CD4-positive, alpha-beta T cell (primary cell): Measurements from ENCODE around the gene SUFU. TPM values are rescaled to one million over a fixed set of nuclear protein-coding genes. Genes with fewer than 3 reads are reported as not detected.

Experiments
- ATAC-seq: fragments of 200-7000 bp; cut with Tn5 transposase; one replicate; pipeline ENCODE4 v1.10.0; 2022; ENCODE audit warnings: mild to moderate bottlenecking; ENCODE audit not compliant: poor library complexity
- CTCF ChIA-PET: fragments of 350-600 bp; sonication (Branson Sonifier 250); formaldehyde crosslinking; loops from one replicate; lab custom pipeline; 2021; ENCODE audit warnings: antibody characterized with exemption, inconsistent platforms; lab: Charles Lee
- POLR2A ChIA-PET: fragments of 350-600 bp; sonication (Branson Sonifier 250); formaldehyde crosslinking; loops from one replicate; lab custom pipeline; 2021; ENCODE audit warnings: antibody characterized with exemption, inconsistent platforms; lab: Charles Lee
- DNase-seq, 14 experiments: peaks; one replicate each; pipeline ENCODE4 v3.0.0-alpha.2; 2013 to 2020; ENCODE audit warnings: mixed read lengths in 2 of 14
- H3K27ac ChIP-seq, 2 donors: one replicate each; pipeline versions ENCODE4 v1.5.1 to v1.7.0; 2013; ENCODE audit warnings: low read length in 2 of 2, low read depth in 1 of 2, mild to moderate bottlenecking in 1 of 2
- H3K27me3 ChIP-seq, 2 experiments: 1 replicate in 1 of 2; 2 replicates in 1 of 2; pipeline versions ENCODE4 v1.6.1 to v1.7.0; 2013; ENCODE audit warnings: low read length in 2 of 2, control low read depth in 1 of 2, mild to moderate bottlenecking in 1 of 2, moderate library complexity in 1 of 2; ENCODE audit not compliant: insufficient read depth in 2 of 2, control insufficient read depth in 1 of 2
- H3K36me3 ChIP-seq: one replicate; pipeline ENCODE4 v1.6.1; 2013; ENCODE audit warnings: low read length, control low read depth; ENCODE audit not compliant: insufficient read depth
- H3K4me1 ChIP-seq: one replicate; pipeline ENCODE4 v1.6.1; 2013; ENCODE audit warnings: low read length, control low read depth; ENCODE audit not compliant: insufficient read depth
- H3K4me3 ChIP-seq: one replicate; pipeline ENCODE4 v1.5.1; 2013; ENCODE audit warnings: mild to moderate bottlenecking, low read length, moderate library complexity
- H3K9me3 ChIP-seq, 2 experiments: 1 replicate in 1 of 2; 2 replicates in 1 of 2; pipeline versions ENCODE4 v1.6.1 to v1.7.0; 2013; ENCODE audit warnings: low read length in 2 of 2, mild to moderate bottlenecking in 2 of 2, control low read depth in 1 of 2, moderate library complexity in 1 of 2; ENCODE audit not compliant: control insufficient read depth in 1 of 2, insufficient read depth in 1 of 2
- H3K27ac Mint-ChIP-seq: one replicate; pipeline ENCODE4 v1.8.0; 2020; ENCODE audit warnings: mixed read lengths
- H3K27me3 Mint-ChIP-seq: one replicate; pipeline ENCODE4 v1.8.0; 2021; ENCODE audit warnings: mixed read lengths
- H3K36me3 Mint-ChIP-seq: one replicate; pipeline ENCODE4 v1.8.0; 2021; ENCODE audit warnings: low read depth, mixed read lengths
- H3K4me1 Mint-ChIP-seq: one replicate; pipeline ENCODE4 v1.8.0; 2021; ENCODE audit warnings: low read depth, mixed read lengths
- H3K4me3 Mint-ChIP-seq: one replicate; pipeline ENCODE4 v1.8.0; 2020; ENCODE audit warnings: mild to moderate bottlenecking, mixed read lengths
- H3K9me3 Mint-ChIP-seq: one replicate; pipeline ENCODE4 v1.8.0; 2020; ENCODE audit warnings: mixed read lengths
- CTCF ChIP-seq: fragments of 200-600 bp; IDR thresholded peaks from one replicate; pipeline ENCODE4 v1.8.0; 2022; ENCODE audit warnings: antibody characterized with exemption, mild to moderate bottlenecking
- intact Hi-C, 2 experiments: fragments of 100-400 bp; cut with DNase I in 1 of 2; cut with micrococcal nuclease in 1 of 2; formaldehyde crosslinking; loops; one replicate each; pipeline versions ENCODE4 v1.15.1 to v1.9.0; 2023 to 2025; cut with DNase I, micrococcal nuclease
- total RNA-seq, 174 experiments: library from RNA in 2 of 174; stranded (reverse) in 2 of 174; gene quantifications; one replicate each; pipeline ENCODE4 v1.2.3 and lab custom pipeline; 2021 to 2026

The SUFU gene
- total RNA-seq, 2 experiments from 2014 or later, result 6.7 to 7.3 TPM

- peaks cover 51% of the 10 kb centered on the region for H3K36me3 Mint-ChIP-seq
These were observed 112.4 kb downstream of the SUFU start for GRCh38 chr10:102616066-102616770.

GRCh38 chr10:102617041-102617440 is 113.3 kb downstream of the SUFU start:
- Mint-ChIP-seq H3K27ac (peak overlapping the region; percentile 24), H3K4me1 (peaks cover 26% of the 10 kb centered on the region), H3K27me3 (no peaks in the 10 kb centered on the region), H3K4me3 (no peak overlapping the region), H3K9me3 (no peaks in the 10 kb centered on the region), H3K36me3 (peaks cover 52% of the 10 kb centered on the region)
- TF ChIP-seq CTCF, result no peak
- CTCF ChIA-PET, result interaction anchor here (1.2 kb wide), 1 partner anchor 33 kb away, joined by 3 read pairs; no protein-coding TSS in a partner anchor
- intact Hi-C loops, result no loop called here
- no peak for DNase-seq
- Histone ChIP-seq H3K27me3 (no peaks in the 10 kb centered on the region), H3K36me3 (peaks cover 46% of the 10 kb centered on the region), H3K4me1 (peaks cover 40% of the 10 kb centered on the region), H3K4me3 (no peak overlapping the region), H3K27ac (no peak overlapping the region), H3K9me3 (no peaks in the 10 kb centered on the region)
- POLR2A ChIA-PET, result no interaction called here
- no peak for ATAC-seq

More at GRCh38 chr10:102616066-102616770, 112.4 kb downstream of the SUFU start:
- ATAC-seq, result no peak
- intact Hi-C loops, result no loop called here
- Histone ChIP-seq H3K27ac (no peak overlapping the region), H3K4me3 (no peak overlapping the region), H3K27me3 (no peaks in the 10 kb centered on the region), H3K9me3 (no peaks in the 10 kb centered on the region), H3K4me1 (peaks cover 40% of the 10 kb centered on the region), H3K36me3 (peaks cover 49% of the 10 kb centered on the region)
- ChIA-PET POLR2A (no interaction called here), CTCF (interaction anchor here (1.2 to 1.8 kb wide), 2 partner anchors 28 to 32 kb away, joined by 3 to 8 read pairs; partner anchors contain the start of gene TRIM8)
- no peak for TF ChIP-seq CTCF
- Mint-ChIP-seq H3K27me3 (no peaks in the 10 kb centered on the region), H3K4me1 (peaks cover 30% of the 10 kb centered on the region), H3K27ac (peak overlapping the region; percentile 20), H3K9me3 (no peaks in the 10 kb centered on the region), H3K4me3 (no peak overlapping the region)
- no peak for DNase-seq

- H3K4me1 Mint-ChIP-seq, result peaks cover 18% of the 10 kb centered on the region
- CTCF ChIA-PET, result no interaction called here
- ATAC-seq, result no peak
These were observed 114.0 kb downstream of the SUFU start for GRCh38 chr10:102617816-102618215.

More at GRCh38 chr10:102617816-102618215, 114.0 kb downstream of the SUFU start:
- Histone ChIP-seq H3K4me1 (peaks cover 34% of the 10 kb centered on the region), H3K27me3 (no peaks in the 10 kb centered on the region), H3K4me3 (no peak overlapping the region), H3K9me3 (no peaks in the 10 kb centered on the region), H3K27ac (no peak overlapping the region), H3K36me3 (peaks cover 46% of the 10 kb centered on the region)
- H3K27ac Mint-ChIP-seq, result peak overlapping the region; percentile 29
- H3K27me3 Mint-ChIP-seq, result no peaks in the 10 kb centered on the region
- no peaks in the 10 kb centered on the region for H3K9me3 Mint-ChIP-seq
- POLR2A ChIA-PET, result no interaction called here
- no peak for TF ChIP-seq CTCF
- intact Hi-C loops, result no loop called here
- no peak overlapping the region for H3K4me3 Mint-ChIP-seq
- peaks cover 51% of the 10 kb centered on the region for H3K36me3 Mint-ChIP-seq
- DNase-seq, result no peak
